ENCODE data around the gene RBM44.

DNA sequence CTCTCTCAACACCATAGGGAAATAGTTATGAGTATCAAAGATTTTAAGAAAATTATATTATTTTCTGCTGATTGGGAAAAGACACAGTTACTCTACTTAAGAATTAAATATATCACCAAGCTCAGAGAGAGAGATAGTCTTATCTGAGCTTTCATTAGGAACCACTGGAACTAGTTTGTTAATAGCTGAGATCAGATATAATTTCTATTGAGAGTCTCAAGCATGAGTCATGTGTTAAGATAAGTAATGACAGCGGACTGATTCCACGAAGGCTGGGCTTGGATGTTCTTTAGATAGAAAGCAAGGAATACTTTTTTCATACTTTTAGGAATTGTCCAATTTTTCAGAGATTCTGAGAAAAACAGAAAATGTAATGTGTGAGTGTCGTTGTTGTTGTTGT, 44.4 kb upstream of the RBM44 start:
- TF ChIP-seq, protein P1, sequence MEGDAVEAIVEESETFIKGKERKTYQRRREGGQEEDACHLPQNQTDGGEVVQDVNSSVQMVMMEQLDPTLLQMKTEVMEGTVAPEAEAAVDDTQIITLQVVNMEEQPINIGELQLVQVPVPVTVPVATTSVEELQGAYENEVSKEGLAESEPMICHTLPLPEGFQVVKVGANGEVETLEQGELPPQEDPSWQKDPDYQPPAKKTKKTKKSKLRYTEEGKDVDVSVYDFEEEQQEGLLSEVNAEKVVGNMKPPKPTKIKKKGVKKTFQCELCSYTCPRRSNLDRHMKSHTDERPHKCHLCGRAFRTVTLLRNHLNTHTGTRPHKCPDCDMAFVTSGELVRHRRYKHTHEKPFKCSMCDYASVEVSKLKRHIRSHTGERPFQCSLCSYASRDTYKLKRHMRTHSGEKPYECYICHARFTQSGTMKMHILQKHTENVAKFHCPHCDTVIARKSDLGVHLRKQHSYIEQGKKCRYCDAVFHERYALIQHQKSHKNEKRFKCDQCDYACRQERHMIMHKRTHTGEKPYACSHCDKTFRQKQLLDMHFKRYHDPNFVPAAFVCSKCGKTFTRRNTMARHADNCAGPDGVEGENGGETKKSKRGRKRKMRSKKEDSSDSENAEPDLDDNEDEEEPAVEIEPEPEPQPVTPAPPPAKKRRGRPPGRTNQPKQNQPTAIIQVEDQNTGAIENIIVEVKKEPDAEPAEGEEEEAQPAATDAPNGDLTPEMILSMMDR (IDR thresholded peaks at IDR 0.05; ENCODE audit: insufficient read depth, low read length), result no peak
- TF ChIP-seq POLR2AphosphoS5 (IDR thresholded peaks at IDR 0.05; ENCODE audit: low read depth), result no peak
- TF ChIP-seq SPI1 (IDR thresholded peaks at IDR 0.05; ENCODE audit: borderline replicate concordance, low read depth), result no peak
- TF ChIP-seq, protein P2, sequence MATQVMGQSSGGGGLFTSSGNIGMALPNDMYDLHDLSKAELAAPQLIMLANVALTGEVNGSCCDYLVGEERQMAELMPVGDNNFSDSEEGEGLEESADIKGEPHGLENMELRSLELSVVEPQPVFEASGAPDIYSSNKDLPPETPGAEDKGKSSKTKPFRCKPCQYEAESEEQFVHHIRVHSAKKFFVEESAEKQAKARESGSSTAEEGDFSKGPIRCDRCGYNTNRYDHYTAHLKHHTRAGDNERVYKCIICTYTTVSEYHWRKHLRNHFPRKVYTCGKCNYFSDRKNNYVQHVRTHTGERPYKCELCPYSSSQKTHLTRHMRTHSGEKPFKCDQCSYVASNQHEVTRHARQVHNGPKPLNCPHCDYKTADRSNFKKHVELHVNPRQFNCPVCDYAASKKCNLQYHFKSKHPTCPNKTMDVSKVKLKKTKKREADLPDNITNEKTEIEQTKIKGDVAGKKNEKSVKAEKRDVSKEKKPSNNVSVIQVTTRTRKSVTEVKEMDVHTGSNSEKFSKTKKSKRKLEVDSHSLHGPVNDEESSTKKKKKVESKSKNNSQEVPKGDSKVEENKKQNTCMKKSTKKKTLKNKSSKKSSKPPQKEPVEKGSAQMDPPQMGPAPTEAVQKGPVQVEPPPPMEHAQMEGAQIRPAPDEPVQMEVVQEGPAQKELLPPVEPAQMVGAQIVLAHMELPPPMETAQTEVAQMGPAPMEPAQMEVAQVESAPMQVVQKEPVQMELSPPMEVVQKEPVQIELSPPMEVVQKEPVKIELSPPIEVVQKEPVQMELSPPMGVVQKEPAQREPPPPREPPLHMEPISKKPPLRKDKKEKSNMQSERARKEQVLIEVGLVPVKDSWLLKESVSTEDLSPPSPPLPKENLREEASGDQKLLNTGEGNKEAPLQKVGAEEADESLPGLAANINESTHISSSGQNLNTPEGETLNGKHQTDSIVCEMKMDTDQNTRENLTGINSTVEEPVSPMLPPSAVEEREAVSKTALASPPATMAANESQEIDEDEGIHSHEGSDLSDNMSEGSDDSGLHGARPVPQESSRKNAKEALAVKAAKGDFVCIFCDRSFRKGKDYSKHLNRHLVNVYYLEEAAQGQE (IDR thresholded peaks at IDR 0.05; ENCODE audit: insufficient replicate concordance, low read depth), result no peak
